Measurements from ENCODE around the gene RAPGEF3.

RAPGEF3 gene

DNA sequence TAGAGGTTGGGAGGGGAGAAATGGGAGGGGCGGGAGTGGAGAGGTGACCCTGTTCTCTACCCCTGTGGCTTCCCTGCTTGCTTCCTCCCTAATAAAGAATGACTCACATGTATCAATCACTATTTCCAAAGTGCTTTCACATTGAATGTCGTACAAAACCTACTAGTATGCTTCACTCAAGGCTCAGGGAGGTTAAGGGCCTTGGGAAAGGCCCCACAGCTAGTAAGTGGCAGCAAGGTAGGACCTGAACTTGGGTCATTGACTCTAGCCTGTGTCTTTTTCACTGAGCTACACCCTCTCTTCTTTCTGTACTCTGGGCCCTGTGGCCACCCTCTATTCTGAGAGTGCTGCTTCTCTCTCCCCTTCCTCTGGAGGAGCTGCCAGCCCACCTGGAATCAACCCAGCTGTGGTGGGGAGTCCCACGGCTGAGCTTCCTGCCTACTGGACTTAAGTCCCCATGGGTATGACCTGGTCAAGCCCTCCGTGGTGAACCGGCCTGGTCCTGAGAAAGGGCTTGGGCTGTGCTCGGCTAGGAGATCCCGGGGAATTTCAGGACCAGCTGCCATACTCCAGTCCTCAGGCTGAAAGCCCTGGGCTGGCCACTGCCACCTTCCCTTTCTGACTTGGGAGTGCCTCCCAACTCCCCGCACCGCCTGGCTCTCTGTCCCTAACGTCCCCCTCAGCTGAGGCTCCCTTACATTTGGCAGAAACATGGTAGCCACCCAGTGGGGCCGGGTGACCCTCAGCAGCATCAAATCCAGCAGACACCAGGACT is 27.4 kb upstream of the RAPGEF3 start:
- DNase-seq (ENCODE audit: low read depth) = no peak
- TF ChIP-seq, protein P1, sequence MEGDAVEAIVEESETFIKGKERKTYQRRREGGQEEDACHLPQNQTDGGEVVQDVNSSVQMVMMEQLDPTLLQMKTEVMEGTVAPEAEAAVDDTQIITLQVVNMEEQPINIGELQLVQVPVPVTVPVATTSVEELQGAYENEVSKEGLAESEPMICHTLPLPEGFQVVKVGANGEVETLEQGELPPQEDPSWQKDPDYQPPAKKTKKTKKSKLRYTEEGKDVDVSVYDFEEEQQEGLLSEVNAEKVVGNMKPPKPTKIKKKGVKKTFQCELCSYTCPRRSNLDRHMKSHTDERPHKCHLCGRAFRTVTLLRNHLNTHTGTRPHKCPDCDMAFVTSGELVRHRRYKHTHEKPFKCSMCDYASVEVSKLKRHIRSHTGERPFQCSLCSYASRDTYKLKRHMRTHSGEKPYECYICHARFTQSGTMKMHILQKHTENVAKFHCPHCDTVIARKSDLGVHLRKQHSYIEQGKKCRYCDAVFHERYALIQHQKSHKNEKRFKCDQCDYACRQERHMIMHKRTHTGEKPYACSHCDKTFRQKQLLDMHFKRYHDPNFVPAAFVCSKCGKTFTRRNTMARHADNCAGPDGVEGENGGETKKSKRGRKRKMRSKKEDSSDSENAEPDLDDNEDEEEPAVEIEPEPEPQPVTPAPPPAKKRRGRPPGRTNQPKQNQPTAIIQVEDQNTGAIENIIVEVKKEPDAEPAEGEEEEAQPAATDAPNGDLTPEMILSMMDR (IDR thresholded peaks at IDR 0.05; ENCODE audit: low read depth, low read length, missing control alignments) = no peak
- H3K4me3 ChIP-seq (ENCODE audit: low read depth, low read length) = no peak overlapping the region

DNA sequence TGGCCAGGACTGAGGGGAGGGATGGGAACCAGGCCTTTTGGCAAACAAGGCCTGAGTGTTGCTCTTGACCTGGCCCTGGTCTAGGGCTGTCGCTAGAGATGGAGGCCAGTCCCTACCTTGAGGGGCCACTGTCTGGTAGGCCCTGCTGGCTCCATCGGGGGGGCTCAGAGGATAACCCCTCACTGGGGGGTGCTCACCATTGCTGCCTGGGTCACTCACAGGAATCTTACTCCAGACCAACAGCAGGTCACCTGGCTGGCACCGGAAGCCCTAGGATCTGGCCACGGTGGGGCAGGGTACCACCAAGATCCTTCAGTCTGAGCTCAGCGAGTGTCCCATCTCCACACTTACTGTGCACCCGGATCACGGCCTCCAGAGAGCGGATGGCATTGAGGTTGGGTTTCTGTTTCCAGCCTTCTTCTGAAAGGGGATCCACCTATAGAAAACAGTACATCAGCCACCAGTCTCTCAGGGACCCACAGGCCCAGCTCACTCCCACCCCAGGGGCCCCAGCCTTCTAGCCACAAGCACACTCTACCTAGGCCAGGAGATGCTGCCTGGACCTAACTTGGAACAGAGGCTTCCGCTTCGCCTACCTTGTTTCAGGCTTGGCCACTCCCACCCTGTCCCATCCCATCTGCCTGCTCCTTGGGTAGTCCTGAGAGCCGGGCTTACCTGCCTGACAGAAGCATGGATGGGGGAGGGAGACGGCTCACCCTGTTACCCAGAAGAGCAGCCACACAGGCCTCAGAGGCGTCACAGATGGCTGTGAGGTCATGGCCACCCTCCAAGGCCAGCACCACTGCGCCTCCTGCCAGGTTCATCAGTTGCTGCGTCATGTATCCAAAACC is 26.6 kb upstream of the RAPGEF3 start:
- TF ChIP-seq, protein P1 (IDR thresholded peaks at IDR 0.05; ENCODE audit: low read depth, low read length, missing control alignments) = no peak
- no peak overlapping the region for H3K4me3 ChIP-seq (ENCODE audit: low read depth, low read length)
- no peak for DNase-seq (ENCODE audit: low read depth)

DNA sequence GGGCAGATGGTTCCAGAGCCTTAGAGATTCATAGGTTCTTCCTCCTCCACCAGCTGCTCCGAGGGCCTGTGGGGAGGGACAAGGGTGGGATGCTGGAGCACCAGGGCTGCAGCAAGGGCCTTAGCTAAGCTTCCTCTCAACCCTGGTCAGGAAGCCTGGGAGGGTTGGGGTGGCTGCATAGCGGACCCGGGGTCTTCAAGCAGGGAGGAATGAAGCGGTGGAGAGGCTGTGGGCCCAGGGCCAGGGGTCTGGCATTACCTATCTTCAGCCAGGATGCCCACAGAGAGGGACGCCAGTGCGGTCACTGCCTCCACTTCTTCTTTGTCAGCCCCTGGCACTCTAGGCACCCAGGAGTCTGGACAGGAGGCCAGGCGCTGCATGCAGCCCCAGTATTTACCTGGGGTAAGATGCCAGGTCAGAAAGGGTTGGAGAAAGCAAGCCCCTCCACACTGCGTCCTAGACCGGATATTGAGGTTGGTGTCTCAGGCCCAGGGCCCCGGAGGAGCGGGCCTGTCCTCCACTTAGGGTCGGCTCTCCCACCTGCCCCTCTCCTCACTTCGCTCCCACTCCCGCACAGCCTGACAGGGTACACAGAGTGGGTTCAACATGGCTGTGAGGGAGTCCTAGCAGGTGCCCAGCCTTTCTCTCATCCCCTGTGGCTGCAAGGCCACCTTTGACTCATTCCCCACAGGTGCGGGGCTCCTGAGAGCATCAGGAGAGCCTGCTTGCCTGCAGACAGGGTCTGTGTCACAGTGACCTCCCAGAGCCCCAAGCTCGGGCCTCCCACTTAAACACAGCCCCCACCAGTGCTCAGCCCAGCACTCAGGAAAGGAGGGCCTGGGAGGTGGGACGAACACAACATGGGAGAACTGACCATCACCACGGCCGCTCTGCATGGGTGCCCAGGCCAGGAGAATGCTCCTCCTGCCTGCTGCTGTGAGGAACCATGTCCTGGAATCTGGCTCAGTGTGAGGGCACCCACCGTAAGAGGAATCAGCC is 25.4 kb upstream of the RAPGEF3 start:
- DNase-seq (ENCODE audit: low read depth) = no peak
- no peak overlapping the region for H3K4me3 ChIP-seq (ENCODE audit: low read depth, low read length)
- TF ChIP-seq, protein P1 (IDR thresholded peaks at IDR 0.05; ENCODE audit: low read depth, low read length, missing control alignments) = no peak

DNA sequence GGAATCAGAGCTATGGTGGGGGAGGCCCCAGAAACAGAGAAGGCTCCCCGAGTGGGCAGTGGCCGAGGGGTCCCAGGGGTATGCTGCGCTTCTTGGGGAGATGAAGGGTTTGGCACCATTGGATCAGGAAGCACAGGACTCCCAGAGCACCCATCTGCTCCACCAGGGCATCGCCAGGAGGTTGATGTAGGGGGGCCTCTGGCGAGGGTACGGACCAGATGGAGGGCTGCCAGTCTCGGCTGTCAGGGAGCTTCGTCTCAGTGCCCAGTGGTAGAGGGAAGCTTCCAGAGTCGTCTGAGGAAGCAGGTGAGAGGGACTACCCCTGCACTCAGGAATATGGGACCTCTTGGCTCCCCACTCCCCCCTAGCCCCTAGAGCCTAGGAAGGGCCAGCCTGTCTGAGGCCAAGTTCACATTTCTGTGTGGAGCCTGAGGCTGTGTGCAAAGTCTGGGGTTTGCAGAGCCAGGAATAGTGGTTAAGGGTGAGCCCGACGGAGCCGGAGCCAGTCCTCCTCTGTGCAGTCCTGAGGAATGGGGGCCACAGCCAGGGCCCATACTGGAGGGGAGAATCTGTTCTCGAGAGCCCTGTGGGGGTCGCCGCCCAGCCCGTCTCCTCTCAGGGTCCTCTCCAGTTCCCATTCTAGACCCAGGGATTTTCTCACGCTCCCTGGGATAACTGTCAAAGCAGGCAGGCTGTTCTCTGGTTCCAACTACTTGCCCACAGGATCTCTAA is 24.5 kb upstream of the RAPGEF3 start:
- no peak overlapping the region for H3K4me3 ChIP-seq (ENCODE audit: low read depth, low read length)
- DNase-seq (ENCODE audit: low read depth) = no peak
- TF ChIP-seq, protein P1 (IDR thresholded peaks at IDR 0.05; ENCODE audit: low read depth, low read length, missing control alignments) = no peak

GRCh38 chr12:47782372-47782770 is 23.7 kb upstream of the RAPGEF3 start:
- DNase-seq (ENCODE audit: low read depth) = no peak
- TF ChIP-seq, protein P1 (IDR thresholded peaks at IDR 0.05; ENCODE audit: low read depth, low read length, missing control alignments) = no peak
- no peak overlapping the region for H3K4me3 ChIP-seq (ENCODE audit: low read depth, low read length)

Data from GM12864 (cell line).